Effector memory CD8-positive, alpha-beta T cell (primary cell): ENCODE measurements around the gene APOL1.
"Not testable (repeated sequence)": the region's sequence is repeated elsewhere in the genome, so short reads cannot be mapped to it uniquely, and the experiment has no call there.

Experiments
- ATAC-seq: fragments of 150-1000 bp; cut with Tn5 transposase; replicated peaks from 2 replicates; pipeline ENCODE4 v1.10.0; 2021; ENCODE audit warnings: mild to moderate bottlenecking, moderate library complexity
- DNase-seq, 3 experiments: peaks; one replicate each; pipeline ENCODE4 v3.0.0; 2021
- H3K27ac Mint-ChIP-seq, 2 donors: one replicate each; pipeline ENCODE4 v1.8.0; 2022; ENCODE audit warnings: mild to moderate bottlenecking in 2 of 2, mixed read lengths in 2 of 2, moderate library complexity in 2 of 2
- H3K27me3 Mint-ChIP-seq, 2 donors: one replicate each; pipeline ENCODE4 v1.8.0; 2022; ENCODE audit warnings: mixed read lengths in 2 of 2
- H3K36me3 Mint-ChIP-seq: one replicate; pipeline ENCODE4 v1.8.0; 2022; ENCODE audit warnings: mild to moderate bottlenecking, moderate library complexity, mixed read lengths; ENCODE audit not compliant: insufficient read depth
- H3K4me1 Mint-ChIP-seq, 2 donors: one replicate each; pipeline ENCODE4 v1.8.0; 2022; ENCODE audit warnings: low read depth in 2 of 2, mixed read lengths in 2 of 2
- H3K4me3 Mint-ChIP-seq, 2 donors: one replicate each; pipeline ENCODE4 v1.8.0; 2022; ENCODE audit warnings: mild to moderate bottlenecking in 2 of 2, mixed read lengths in 2 of 2, moderate library complexity in 2 of 2
- H3K9me3 Mint-ChIP-seq, 2 donors: one replicate each; pipeline ENCODE4 v1.8.0; 2022; ENCODE audit warnings: mixed read lengths in 2 of 2

The APOL1 gene

GRCh38 chr22:36289406-36289870 is 36.5 kb downstream of the APOL1 start:
- ATAC-seq (no peak), DNase-seq (no peak)
- Mint-ChIP-seq H3K4me1 (peaks cover 38 to 49% of the 10 kb centered on the region in 2 donors), H3K27me3 (no peaks in the 10 kb centered on the region), H3K4me3 (peak overlapping the region; percentile 81 to 88), H3K9me3 (no peaks in the 10 kb centered on the region), H3K36me3 (peaks cover 96% of the 10 kb centered on the region), H3K27ac (peak overlapping the region; percentile 93 to 94)

- Mint-ChIP-seq H3K4me1 (peaks cover 38 to 50% of the 10 kb centered on the region in 2 donors), H3K27ac (peak overlapping the region; percentile 93 to 94), H3K36me3 (peaks cover 96% of the 10 kb centered on the region), H3K4me3 (peak overlapping the region; percentile 81 to 88)
- peak; percentile 41 to 54 (median 46) for DNase-seq
- H3K27me3 Mint-ChIP-seq, H3K9me3 Mint-ChIP-seq: not testable (repeated sequence)
- peak; percentile 90 for ATAC-seq
Observed at GRCh38 chr22:36289948-36290371, 37.0 kb downstream of the APOL1 start.

- H3K9me3 Mint-ChIP-seq, DNase-seq, H3K27me3 Mint-ChIP-seq, ATAC-seq: not testable (repeated sequence)
- Mint-ChIP-seq H3K27ac (peak overlapping the region; percentile 93 to 94), H3K36me3 (peaks cover 96% of the 10 kb centered on the region), H3K4me3 (peak overlapping the region in 1 of 2 donors; percentile 88), H3K4me1 (peaks cover 38 to 53% of the 10 kb centered on the region in 2 donors)
Observed at GRCh38 chr22:36290391-36291075, 37.6 kb downstream of the APOL1 start.

GRCh38 chr22:36291831-36292740 is 39.2 kb downstream of the APOL1 start:
- no peak for ATAC-seq
- DNase-seq: no peak
- Mint-ChIP-seq H3K27ac (peak overlapping the region; percentile 72 to 95), H3K27me3 (no peaks in the 10 kb centered on the region), H3K4me1 (peaks cover 35 to 50% of the 10 kb centered on the region in 2 donors), H3K36me3 (peaks cover 96% of the 10 kb centered on the region), H3K9me3 (no peaks in the 10 kb centered on the region), H3K4me3 (peak overlapping the region; percentile 65 to 67)

GRCh38 chr22:36292823-36293530 is 40.0 kb downstream of the APOL1 start:
- DNase-seq (no peak), ATAC-seq (no peak)
- Mint-ChIP-seq H3K27ac (peak overlapping the region; percentile 28 to 95), H3K9me3 (no peaks in the 10 kb centered on the region), H3K4me3 (no peak overlapping the region), H3K27me3 (no peaks in the 10 kb centered on the region), H3K4me1 (peaks cover 32 to 51% of the 10 kb centered on the region in 2 donors), H3K36me3 (peaks cover 96% of the 10 kb centered on the region)

GRCh38 chr22:36293606-36294292 is 40.8 kb downstream of the APOL1 start:
- peaks cover 30 to 47% of the 10 kb centered on the region in 2 donors for H3K4me1 Mint-ChIP-seq
- H3K9me3 Mint-ChIP-seq: no peaks in the 10 kb centered on the region
- H3K4me3 Mint-ChIP-seq: no peak overlapping the region
- DNase-seq: no peak
- H3K27ac Mint-ChIP-seq: peak overlapping the region in 1 of 2 donors; percentile 95
- peaks cover 95% of the 10 kb centered on the region for H3K36me3 Mint-ChIP-seq
- no peak for ATAC-seq
- H3K27me3 Mint-ChIP-seq: no peaks in the 10 kb centered on the region

GRCh38 chr22:36294293-36294620 is 41.3 kb downstream of the APOL1 start:
- Mint-ChIP-seq H3K4me1 (peaks cover 25 to 42% of the 10 kb centered on the region in 2 donors), H3K27me3 (no peaks in the 10 kb centered on the region)

GRCh38 chr22:36294801-36295200 is 41.9 kb downstream of the APOL1 start:
- Mint-ChIP-seq H3K4me1 (peaks cover 20 to 36% of the 10 kb centered on the region in 2 donors), H3K27ac (peak overlapping the region in 1 of 2 donors; percentile 95)

More at GRCh38 chr22:36294293-36294620, 41.3 kb downstream of the APOL1 start:
- DNase-seq (no peak), ATAC-seq (no peak)
- H3K27ac Mint-ChIP-seq: peak overlapping the region in 1 of 2 donors; percentile 95
- peaks cover 95% of the 10 kb centered on the region for H3K36me3 Mint-ChIP-seq
- no peaks in the 10 kb centered on the region for H3K9me3 Mint-ChIP-seq
- H3K4me3 Mint-ChIP-seq: no peak overlapping the region

GRCh38 chr22:36295247-36295646 is 42.3 kb downstream of the APOL1 start:
- Mint-ChIP-seq H3K9me3 (no peaks in the 10 kb centered on the region), H3K4me3 (peak overlapping the region in 1 of 2 donors; percentile 46), H3K27me3 (no peaks in the 10 kb centered on the region), H3K4me1 (peaks cover 16 to 33% of the 10 kb centered on the region in 2 donors), H3K36me3 (peaks cover 95% of the 10 kb centered on the region), H3K27ac (peak overlapping the region; percentile 49 to 95)
- ATAC-seq: no peak
- no peak for DNase-seq

More at GRCh38 chr22:36294801-36295200, 41.9 kb downstream of the APOL1 start:
- Mint-ChIP-seq H3K27me3 (no peaks in the 10 kb centered on the region), H3K9me3 (no peaks in the 10 kb centered on the region), H3K4me3 (peak overlapping the region in 1 of 2 donors; percentile 46), H3K36me3 (peaks cover 95% of the 10 kb centered on the region)
- no peak for ATAC-seq
- no peak for DNase-seq

GRCh38 chr22:36296690-36297089 is 43.8 kb downstream of the APOL1 start:
- H3K27me3 Mint-ChIP-seq: no peaks in the 10 kb centered on the region
- no peak for ATAC-seq
- DNase-seq: no peak
- H3K4me3 Mint-ChIP-seq: no peak overlapping the region
- H3K36me3 Mint-ChIP-seq: peaks cover 98% of the 10 kb centered on the region
- peak overlapping the region; percentile 67 to 77 for H3K27ac Mint-ChIP-seq
- peaks cover 23 to 37% of the 10 kb centered on the region in 2 donors for H3K4me1 Mint-ChIP-seq
- no peaks in the 10 kb centered on the region for H3K9me3 Mint-ChIP-seq

- Mint-ChIP-seq H3K9me3 (no peaks in the 10 kb centered on the region), H3K4me3 (no peak overlapping the region), H3K36me3 (peaks cover 98% of the 10 kb centered on the region), H3K4me1 (peaks cover 19 to 30% of the 10 kb centered on the region in 2 donors), H3K27me3 (no peaks in the 10 kb centered on the region), H3K27ac (peak overlapping the region; percentile 67 to 77)
- ATAC-seq: no peak
- DNase-seq: no peak
Observed at GRCh38 chr22:36297568-36297967, 44.6 kb downstream of the APOL1 start.

GRCh38 chr22:36298118-36298517 is 45.2 kb downstream of the APOL1 start:
- Mint-ChIP-seq H3K4me1 (peaks cover 15 to 26% of the 10 kb centered on the region in 2 donors), H3K4me3 (no peak overlapping the region), H3K27me3 (no peaks in the 10 kb centered on the region), H3K36me3 (peaks cover 98% of the 10 kb centered on the region), H3K27ac (peak overlapping the region in 1 of 2 donors; percentile 74), H3K9me3 (no peaks in the 10 kb centered on the region)
- ATAC-seq: no peak
- no peak for DNase-seq
